ENCODE measurements around the gene RNF6. TPM values are rescaled to one million over a fixed set of nuclear protein-coding genes. Genes with fewer than 3 reads are reported as not detected.

RNF6 gene
- total RNA-seq, 2 experiments from 2014 or later, result 34.2 to 35.7 TPM

- Mint-ChIP-seq H3K4me1 (ENCODE audit: low read depth) (peaks cover 17% of the 10 kb centered on the region), H3K4me3 (no peak overlapping the region), H3K27ac (no peak overlapping the region), H3K36me3 (ENCODE audit: low read depth) (peaks cover 6% of the 10 kb centered on the region), H3K27me3 (ENCODE audit: low read depth) (peaks cover 8% of the 10 kb centered on the region), H3K9me3 (ENCODE audit: insufficient read depth) (no peaks in the 10 kb centered on the region)
- ChIA-PET POLR2A (interaction anchor here (1.2 kb wide), 1 partner anchor 40 kb away, joined by 4 read pairs; no protein-coding TSS in a partner anchor), CTCF (no interaction called here)
- ATAC-seq, result no peak
- no peak for DNase-seq
Measured at GRCh38 chr13:26225896-26226617, 3.9 kb upstream of the RNF6 start.

GRCh38 chr13:26222520-26223046, 469 bp upstream of the RNF6 start:
- peak overlapping the region; percentile 100 for H3K27ac Mint-ChIP-seq
- H3K36me3 Mint-ChIP-seq (ENCODE audit: low read depth), result peaks cover 23% of the 10 kb centered on the region
- POLR2A ChIA-PET, result interaction anchor here (0.5 to 2.0 kb wide), 8 partner anchors 10 to 250 kb away, joined by 3 to 19 read pairs (median 6); partner anchors contain the start of gene CDK8
- DNase-seq (no peak), ATAC-seq (peak; percentile 53)
- H3K27me3 Mint-ChIP-seq (ENCODE audit: low read depth), result peaks cover 8% of the 10 kb centered on the region
- peaks cover 36% of the 10 kb centered on the region for H3K4me1 Mint-ChIP-seq (ENCODE audit: low read depth)
- H3K4me3 Mint-ChIP-seq, result peak overlapping the region; percentile 97
- CTCF ChIA-PET, result interaction anchor here (0.9 to 8.8 kb wide), 5 partner anchors 31 to 476 kb away, joined by 3 to 59 read pairs (median 3); no protein-coding TSS in a partner anchor
- H3K9me3 Mint-ChIP-seq (ENCODE audit: insufficient read depth), result no peaks in the 10 kb centered on the region

- Mint-ChIP-seq H3K27me3 (ENCODE audit: low read depth) (peaks cover 8% of the 10 kb centered on the region), H3K4me3 (peak overlapping the region; percentile 97), H3K36me3 (ENCODE audit: low read depth) (peaks cover 30% of the 10 kb centered on the region), H3K9me3 (ENCODE audit: insufficient read depth) (no peaks in the 10 kb centered on the region), H3K27ac (peak overlapping the region; percentile 100), H3K4me1 (ENCODE audit: low read depth) (peaks cover 36% of the 10 kb centered on the region)
- no peak for DNase-seq
- ChIA-PET CTCF (interaction anchor here (8.8 kb wide), 1 partner anchor 35 kb away, joined by 59 read pairs; no protein-coding TSS in a partner anchor), POLR2A (interaction anchor here (2.0 kb wide), 1 partner anchor 35 kb away, joined by 19 read pairs; no protein-coding TSS in a partner anchor)
- ATAC-seq, result peak; percentile 22
Measured at GRCh38 chr13:26221399-26221720, 754 bp downstream of the RNF6 start.

GRCh38 chr13:26220575-26220974, 1.5 kb downstream of the RNF6 start:
- Mint-ChIP-seq H3K4me3 (peak overlapping the region; percentile 97), H3K36me3 (ENCODE audit: low read depth) (peaks cover 32% of the 10 kb centered on the region), H3K27me3 (ENCODE audit: low read depth) (peaks cover 3% of the 10 kb centered on the region), H3K27ac (no peak overlapping the region), H3K9me3 (ENCODE audit: insufficient read depth) (no peaks in the 10 kb centered on the region), H3K4me1 (ENCODE audit: low read depth) (peaks cover 36% of the 10 kb centered on the region)
- CTCF ChIA-PET, result interaction anchor here (1.2 to 8.8 kb wide), 2 partner anchors 35 to 276 kb away, joined by 4 to 59 read pairs; no protein-coding TSS in a partner anchor
- POLR2A ChIA-PET, result no interaction called here
- ATAC-seq (no peak), DNase-seq (no peak)

GRCh38 chr13:26219726-26220125, 2.4 kb downstream of the RNF6 start:
- DNase-seq, result no peak
- ChIA-PET CTCF (interaction anchor here (8.8 kb wide), 1 partner anchor 34 kb away, joined by 59 read pairs; no protein-coding TSS in a partner anchor), POLR2A (no interaction called here)
- Mint-ChIP-seq H3K27ac (no peak overlapping the region), H3K36me3 (ENCODE audit: low read depth) (peaks cover 39% of the 10 kb centered on the region), H3K4me3 (no peak overlapping the region), H3K9me3 (ENCODE audit: insufficient read depth) (no peaks in the 10 kb centered on the region), H3K4me1 (ENCODE audit: low read depth) (peaks cover 36% of the 10 kb centered on the region), H3K27me3 (ENCODE audit: low read depth) (no peaks in the 10 kb centered on the region)
- no peak for ATAC-seq

GRCh38 chr13:26216042-26216441, 6.1 kb downstream of the RNF6 start:
- DNase-seq (no peak), ATAC-seq (no peak)
- ChIA-PET POLR2A (no interaction called here), CTCF (interaction anchor here (1.5 to 8.8 kb wide), 2 partner anchors 30 to 482 kb away, joined by 5 to 59 read pairs; no protein-coding TSS in a partner anchor)
- Mint-ChIP-seq H3K27ac (no peak overlapping the region), H3K27me3 (ENCODE audit: low read depth) (no peaks in the 10 kb centered on the region), H3K9me3 (ENCODE audit: insufficient read depth) (no peaks in the 10 kb centered on the region), H3K4me3 (no peak overlapping the region), H3K4me1 (ENCODE audit: low read depth) (peaks cover 19% of the 10 kb centered on the region), H3K36me3 (ENCODE audit: low read depth) (peaks cover 54% of the 10 kb centered on the region)

GRCh38 chr13:26213982-26214381, 8.1 kb downstream of the RNF6 start:
- POLR2A ChIA-PET, result no interaction called here
- Mint-ChIP-seq H3K36me3 (ENCODE audit: low read depth) (peaks cover 55% of the 10 kb centered on the region), H3K4me1 (ENCODE audit: low read depth) (peaks cover 3% of the 10 kb centered on the region), H3K27me3 (ENCODE audit: low read depth) (no peaks in the 10 kb centered on the region), H3K27ac (no peak overlapping the region), H3K4me3 (no peak overlapping the region), H3K9me3 (ENCODE audit: insufficient read depth) (no peaks in the 10 kb centered on the region)
- ATAC-seq, result no peak
- CTCF ChIA-PET, result interaction anchor here (1.1 kb wide), 1 partner anchor 29 kb away, joined by 3 read pairs; no protein-coding TSS in a partner anchor
- DNase-seq, result no peak

GRCh38 chr13:26213345-26213744, 8.8 kb downstream of the RNF6 start:
- POLR2A ChIA-PET, result interaction anchor here (0.6 kb wide), 1 partner anchor 188 kb away, joined by 3 read pairs; no protein-coding TSS in a partner anchor
- CTCF ChIA-PET, result interaction anchor here (1.1 kb wide), 1 partner anchor 28 kb away, joined by 3 read pairs; no protein-coding TSS in a partner anchor
- Mint-ChIP-seq H3K4me3 (no peak overlapping the region), H3K9me3 (ENCODE audit: insufficient read depth) (no peaks in the 10 kb centered on the region), H3K36me3 (ENCODE audit: low read depth) (peaks cover 59% of the 10 kb centered on the region), H3K27me3 (ENCODE audit: low read depth) (no peaks in the 10 kb centered on the region), H3K4me1 (ENCODE audit: low read depth) (peaks cover 2% of the 10 kb centered on the region), H3K27ac (no peak overlapping the region)
- ATAC-seq (no peak), DNase-seq (no peak)

GRCh38 chr13:26208287-26208686, 13.8 kb downstream of the RNF6 start:
- no peak for ATAC-seq
- H3K9me3 Mint-ChIP-seq (ENCODE audit: insufficient read depth), result no peaks in the 10 kb centered on the region
- H3K4me3 Mint-ChIP-seq, result no peak overlapping the region
- peaks cover 38% of the 10 kb centered on the region for H3K36me3 Mint-ChIP-seq (ENCODE audit: low read depth)
- no peak overlapping the region for H3K27ac Mint-ChIP-seq
- no peaks in the 10 kb centered on the region for H3K4me1 Mint-ChIP-seq (ENCODE audit: low read depth)
- POLR2A ChIA-PET, result no interaction called here
- CTCF ChIA-PET, result no interaction called here
- H3K27me3 Mint-ChIP-seq (ENCODE audit: low read depth), result no peaks in the 10 kb centered on the region
- no peak for DNase-seq

GRCh38 chr13:26202365-26202972, 19.6 kb downstream of the RNF6 start:
- no peaks in the 10 kb centered on the region for H3K9me3 Mint-ChIP-seq (ENCODE audit: insufficient read depth)

GRCh38 chr13:26200811-26201210, 21.3 kb downstream of the RNF6 start:
- Mint-ChIP-seq H3K9me3 (ENCODE audit: insufficient read depth) (peaks cover under 1% of the 10 kb centered on the region), H3K27ac (no peak overlapping the region), H3K27me3 (ENCODE audit: low read depth) (no peaks in the 10 kb centered on the region), H3K36me3 (ENCODE audit: low read depth) (peaks cover 14% of the 10 kb centered on the region), H3K4me1 (ENCODE audit: low read depth) (no peaks in the 10 kb centered on the region), H3K4me3 (no peak overlapping the region)
- DNase-seq (no peak), ATAC-seq (no peak)
- POLR2A ChIA-PET, result interaction anchor here (1.0 kb wide), 1 partner anchor 22 kb away, joined by 4 read pairs; the partner anchor contains the start of gene RNF6
- CTCF ChIA-PET, result interaction anchor here (0.9 to 3.2 kb wide), 2 partner anchors 15 to 498 kb away, joined by 3 to 10 read pairs; no protein-coding TSS in a partner anchor

More at GRCh38 chr13:26202365-26202972, 19.6 kb downstream of the RNF6 start:
- no peak overlapping the region for H3K4me3 Mint-ChIP-seq
- no peak for ATAC-seq
- POLR2A ChIA-PET, result interaction anchor here (0.6 kb wide), 1 partner anchor 547 kb away, joined by 3 read pairs; no protein-coding TSS in a partner anchor
- peaks cover 14% of the 10 kb centered on the region for H3K36me3 Mint-ChIP-seq (ENCODE audit: low read depth)
- no peaks in the 10 kb centered on the region for H3K27me3 Mint-ChIP-seq (ENCODE audit: low read depth)
- no peak for DNase-seq
- H3K27ac Mint-ChIP-seq, result no peak overlapping the region
- CTCF ChIA-PET, result interaction anchor here (3.2 kb wide), 1 partner anchor 17 kb away, joined by 10 read pairs; no protein-coding TSS in a partner anchor
- no peaks in the 10 kb centered on the region for H3K4me1 Mint-ChIP-seq (ENCODE audit: low read depth)
